Left renal pelvis (tissue), 4 donors: ENCODE measurements around the gene PRKD2. TPM values are rescaled to one million over a fixed set of nuclear protein-coding genes. Genes with fewer than 3 reads are reported as not detected.
A peak's percentile ranks its signal among the peaks of the same experiment; 100 is the strongest.
"Not testable (repeated sequence)": the region's sequence is repeated elsewhere in the genome, so short reads cannot be mapped to it uniquely, and the experiment has no call there.

Experiments used
- DNase-seq, 4 donors: peaks; one replicate each; pipeline ENCODE4 v3.0.0-alpha.2; 2013; ENCODE audit warnings: low read depth in 4 of 4, low spot score in 3 of 4
- polyA plus RNA-seq, 4 donors: library from polyadenylated mRNA; unstranded; fragments of 120-200 nt; gene quantifications; one replicate each; pipeline ENCODE4 v1.2.1, GENCODE V29; 2013; ENCODE audit not compliant: insufficient read length in 4 of 4

Gene PRKD2
- polyA plus RNA-seq, 4 donors, result 29.5 to 54.2 (median 37.2) TPM

- no peak for DNase-seq
Measured at GRCh38 chr19:46637224-46637623, 79.7 kb downstream of the PRKD2 start.

DNA sequence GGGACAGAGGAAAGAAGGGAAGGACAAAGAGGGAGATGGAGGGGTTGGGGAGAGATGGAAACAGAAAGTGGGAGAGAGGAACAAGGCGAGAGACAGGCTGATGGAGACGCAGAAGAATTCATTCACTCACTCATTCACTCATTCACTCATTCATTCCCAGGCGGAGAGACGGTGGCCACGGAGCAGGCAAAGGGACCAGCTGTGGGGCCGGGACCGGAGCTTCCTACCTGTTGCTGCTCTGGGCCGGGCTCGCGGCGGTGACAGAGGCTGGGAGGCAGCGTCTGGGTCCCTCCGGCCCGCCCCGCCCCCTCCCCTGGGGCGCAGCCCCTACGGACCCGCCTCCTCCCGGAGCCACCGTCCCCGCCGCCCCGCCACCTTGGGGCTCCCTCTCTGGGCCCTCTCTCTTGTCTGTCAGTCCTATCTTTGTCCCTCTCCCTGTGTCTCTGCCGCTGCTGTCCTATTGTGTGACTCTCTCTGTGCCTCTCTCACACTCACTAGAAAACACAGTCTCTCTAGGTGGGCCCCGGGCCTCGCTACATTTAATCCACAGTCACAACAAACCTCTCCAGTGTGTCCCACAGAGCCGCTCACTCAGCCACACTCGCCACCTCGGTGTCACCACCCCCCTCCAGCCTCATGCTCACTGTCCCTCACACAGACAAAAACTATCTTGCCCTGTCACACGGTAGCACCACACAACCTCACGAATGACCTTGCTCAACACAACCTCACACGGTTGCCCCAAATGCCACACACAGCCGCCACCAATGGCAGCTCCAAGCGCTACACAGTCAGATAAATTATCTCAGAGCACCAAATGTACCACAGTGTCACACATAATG lies 80.8 kb downstream of the PRKD2 start, which contains the start of gene GNG8:
Gene GNG8, minus strand, starts transcription at position 283 of the 842 bp plus-strand sequence. CDS start 1,520 bp downstream, outside the sequence.
- DNase-seq, result no peak

DNA sequence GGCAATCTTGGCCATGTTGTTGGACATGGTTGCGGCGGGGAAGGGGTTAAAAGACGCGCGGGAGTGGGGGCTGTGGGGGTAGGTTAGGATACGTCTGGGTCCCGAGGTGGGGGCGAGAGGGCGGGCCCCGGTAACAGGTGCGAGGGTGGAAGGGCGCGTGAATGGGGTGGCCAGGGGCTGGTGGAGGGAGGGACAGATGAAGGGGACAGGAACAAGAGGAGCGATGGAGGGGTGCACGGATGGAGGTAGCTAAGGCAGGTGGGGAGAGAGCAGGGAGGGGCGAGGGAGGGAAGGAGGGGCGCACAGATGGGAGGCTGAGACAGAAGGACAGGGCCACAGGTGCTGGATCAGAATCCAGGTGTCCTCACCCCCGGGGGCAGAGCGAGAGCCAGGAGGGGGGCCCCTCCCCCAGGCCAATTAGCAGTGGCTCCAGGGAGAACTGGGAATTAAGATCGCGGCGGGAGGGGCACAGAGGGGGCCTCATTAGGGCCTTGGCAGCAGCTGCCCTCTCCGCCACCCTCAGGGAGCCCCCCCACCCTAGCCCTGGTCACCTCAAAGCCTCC lies 82.2 kb downstream of the PRKD2 start:
- no peak for DNase-seq

DNA sequence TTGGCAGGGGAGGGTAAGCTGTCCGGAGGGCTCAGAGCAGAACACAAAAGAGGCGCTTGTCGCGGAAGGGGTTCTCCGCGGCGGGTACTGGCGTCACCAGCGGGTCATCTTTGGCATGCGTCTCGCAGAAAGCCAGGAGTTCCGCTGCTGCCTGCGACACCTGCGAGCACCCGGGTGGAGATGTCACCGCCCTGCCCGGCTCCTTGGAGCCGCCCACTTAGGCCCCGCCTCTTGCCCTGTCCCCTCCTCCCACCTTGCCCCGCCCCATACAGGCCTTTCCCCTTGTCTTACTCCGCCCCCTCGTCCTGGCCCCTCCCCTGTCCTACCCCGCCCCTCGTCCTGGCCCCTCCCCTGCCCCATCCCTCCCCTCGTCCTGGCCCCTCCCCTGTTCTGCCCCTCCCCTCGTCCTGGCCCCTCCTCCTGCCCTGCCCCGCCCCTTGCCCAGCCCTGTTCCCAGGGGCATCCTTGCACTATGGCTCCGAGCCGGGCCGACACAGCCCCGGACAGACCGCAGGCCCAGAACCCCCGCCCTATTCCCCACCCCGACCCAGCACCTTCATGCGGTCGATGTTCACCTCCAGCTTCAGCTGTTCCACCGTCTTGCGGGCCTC lies 82.8 kb downstream of the PRKD2 start:
- DNase-seq, result peak in 1 of 4 donors; percentile 59

GRCh38 chr19:46633130-46633529 lies 83.8 kb downstream of the PRKD2 start:
- no peak for DNase-seq

DNA sequence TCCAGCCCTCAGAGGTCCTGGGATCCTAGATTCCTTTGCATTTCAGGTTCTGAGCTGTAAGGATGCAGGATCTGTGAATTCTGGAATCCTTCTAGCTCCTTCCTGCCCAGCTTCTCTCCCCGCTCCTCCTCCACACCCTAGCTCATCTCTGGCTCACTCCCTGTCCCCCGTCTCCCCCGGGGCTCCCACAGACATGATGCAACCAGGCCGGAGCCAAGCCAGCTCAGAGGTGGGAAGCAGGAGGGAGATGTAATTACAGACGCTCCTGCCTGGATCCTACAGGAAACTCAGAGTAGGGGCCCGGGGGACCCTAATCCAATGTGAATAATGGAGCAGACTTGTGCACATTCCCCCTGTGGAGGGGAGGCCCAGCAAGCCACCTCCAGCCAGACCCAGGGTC lies 85.4 kb downstream of the PRKD2 start:
- DNase-seq, result no peak

GRCh38 chr19:46630586-46631205 lies 86.2 kb downstream of the PRKD2 start:
- DNase-seq, result no peak

DNA sequence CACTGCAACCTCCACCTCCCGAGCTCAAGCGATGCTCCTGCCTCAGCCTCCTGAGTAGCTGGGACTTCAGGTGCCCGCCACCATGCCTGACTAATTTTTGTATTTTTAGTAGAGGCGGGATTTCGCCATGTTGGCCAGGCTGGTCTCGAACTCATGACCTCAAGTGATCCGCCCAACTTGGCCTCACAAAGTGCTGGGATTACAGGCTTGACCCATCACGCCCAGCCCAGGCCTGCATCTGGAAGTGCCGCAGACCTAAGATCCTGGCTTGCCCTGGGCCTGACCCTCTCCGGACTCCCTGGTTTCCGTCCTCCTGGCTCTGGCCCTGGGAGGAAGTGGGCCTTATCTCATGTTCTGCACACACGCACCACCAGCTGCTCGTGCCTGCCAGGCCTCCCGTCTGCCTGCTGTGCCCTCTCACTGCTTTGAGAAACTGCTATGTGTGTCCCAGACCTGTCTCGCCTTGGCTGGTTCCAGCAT lies 87.3 kb downstream of the PRKD2 start:
- DNase-seq, result no peak

GRCh38 chr19:46628970-46629369 lies 87.9 kb downstream of the PRKD2 start:
- DNase-seq, result not testable (repeated sequence)

- DNase-seq, result no peak
Measured at GRCh38 chr19:46626446-46626845, 90.5 kb downstream of the PRKD2 start.

GRCh38 chr19:46625731-46626130 lies 91.2 kb downstream of the PRKD2 start:
- no peak for DNase-seq

DNA sequence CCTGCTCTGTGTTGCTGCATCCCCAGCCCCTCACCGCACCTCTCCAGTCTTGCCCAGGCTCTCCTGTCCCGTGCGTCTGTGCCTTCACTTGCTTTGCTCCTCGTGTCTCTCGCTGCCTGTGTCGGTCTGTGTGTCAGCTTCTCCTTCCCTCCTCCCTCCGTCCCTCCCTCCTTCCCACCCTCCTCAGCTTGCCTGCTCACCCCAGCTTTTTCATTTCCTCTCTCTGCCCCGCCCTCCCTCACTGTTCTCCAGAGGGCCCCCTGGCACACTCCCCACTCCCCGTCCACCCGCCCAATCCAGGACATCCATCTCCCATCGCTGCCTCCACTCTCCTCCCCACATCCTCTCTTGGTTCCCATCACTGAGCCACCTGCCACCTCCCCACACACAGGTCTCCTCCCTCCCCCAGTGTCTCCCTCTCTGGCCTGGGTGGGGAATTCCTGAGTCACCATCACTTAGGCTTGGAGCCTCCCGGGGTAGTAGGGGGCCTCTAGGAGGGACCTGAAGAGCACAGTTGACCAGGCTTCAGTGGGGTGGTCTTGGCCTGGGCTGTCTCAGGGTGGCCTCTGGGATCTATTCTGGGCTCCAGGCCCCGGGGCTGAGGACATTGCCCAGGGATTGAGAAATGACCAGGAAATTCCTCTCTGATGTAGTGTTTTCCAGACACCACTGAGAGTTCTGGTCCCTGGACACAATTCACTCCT lies 91.8 kb downstream of the PRKD2 start, which contains the start of gene PTGIR:
Gene PTGIR, minus strand, starts transcription at position 132 of the 704 bp plus-strand sequence. CDS start 864 bp downstream, outside the sequence.
- no peak for DNase-seq

Other genes with a start within 250 kb of the PRKD2 start
- 10 to 100 TPM; 47.1 to 71.7 (median 60.4) TPM for gene PNMA8A, start 245.6 kb downstream of the PRKD2 start, polyA plus RNA-seq
- gene PNMA8B, start 221.2 kb downstream of the PRKD2 start, polyA plus RNA-seq, result 1 to 10 TPM; 3.3 to 8.1 (median 5.0) TPM
- gene CALM3, start 115.8 kb downstream of the PRKD2 start, polyA plus RNA-seq, result 100 to 1,000 TPM; 397 to 466 (median 416) TPM
- gene PTGIR, start 92.0 kb downstream of the PRKD2 start, polyA plus RNA-seq, result 1 to 10 TPM; 1.5 to 2.7 (median 2.2) TPM
- 1 to 10 TPM; 1.5 to 8.5 (median 3.3) TPM for gene GNG8, start 80.9 kb downstream of the PRKD2 start, polyA plus RNA-seq
- 10 to 100 TPM; 23.7 to 62.8 (median 26.9) TPM for gene DACT3, start 55.9 kb downstream of the PRKD2 start, polyA plus RNA-seq
- 10 to 100 TPM; 14.8 to 27.3 (median 19.4) TPM for gene FKRP, start 28.9 kb upstream of the PRKD2 start, polyA plus RNA-seq
- 10 to 100 TPM; 69.5 to 98.6 (median 76.2) TPM for gene STRN4, start 29.3 kb upstream of the PRKD2 start, polyA plus RNA-seq
- gene SLC1A5, start 71.5 kb upstream of the PRKD2 start, polyA plus RNA-seq, result 10 to 100 TPM; 29.8 to 50.1 (median 43.2) TPM
- 100 to 1,000 TPM in 2 of 4 donors, 10 to 100 TPM in 2; 93.2 to 109 (median 101) TPM for gene AP2S1, start 133.7 kb upstream of the PRKD2 start, polyA plus RNA-seq
- gene ARHGAP35, start 143.9 kb upstream of the PRKD2 start, polyA plus RNA-seq, result 10 to 100 TPM; 45.7 to 51.2 (median 47.8) TPM